ENCODE measurements around the gene TRAM2.

TRAM2 gene

GRCh38 chr6:52530351-52530750, 46.5 kb downstream of the TRAM2 start:
- DNase-seq (ENCODE audit: low spot score) (no peak), ATAC-seq (ENCODE audit: low read depth) (no peak)
- no peaks in the 10 kb centered on the region for H3K9me3 ChIP-seq (ENCODE audit: severe bottlenecking)
- no peak for TF ChIP-seq CTCF (IDR thresholded peaks at IDR 0.05; ENCODE audit: poor library complexity, severe bottlenecking)
- no peaks in the 10 kb centered on the region for H3K27me3 ChIP-seq (ENCODE audit: insufficient read depth, poor library complexity, severe bottlenecking)
- H3K4me1 ChIP-seq (ENCODE audit: insufficient read depth, poor library complexity, severe bottlenecking) = peaks cover 9% of the 10 kb centered on the region
- peaks cover 28% of the 10 kb centered on the region for H3K36me3 ChIP-seq (ENCODE audit: low read depth)
- H3K4me3 ChIP-seq (ENCODE audit: severe bottlenecking) = no peak overlapping the region
- no peak overlapping the region for H3K27ac ChIP-seq (ENCODE audit: poor library complexity, severe bottlenecking)

GRCh38 chr6:52529311-52529710, 47.5 kb downstream of the TRAM2 start:
- no peak for TF ChIP-seq CTCF (IDR thresholded peaks at IDR 0.05; ENCODE audit: poor library complexity, severe bottlenecking)
- no peak for DNase-seq (ENCODE audit: low spot score)
- no peak for ATAC-seq (ENCODE audit: low read depth)
- Histone ChIP-seq H3K27ac (ENCODE audit: poor library complexity, severe bottlenecking) (no peak overlapping the region), H3K4me3 (ENCODE audit: severe bottlenecking) (no peak overlapping the region), H3K27me3 (ENCODE audit: insufficient read depth, poor library complexity, severe bottlenecking) (no peaks in the 10 kb centered on the region), H3K36me3 (ENCODE audit: low read depth) (peaks cover 18% of the 10 kb centered on the region), H3K9me3 (ENCODE audit: severe bottlenecking) (no peaks in the 10 kb centered on the region), H3K4me1 (ENCODE audit: insufficient read depth, poor library complexity, severe bottlenecking) (peaks cover 11% of the 10 kb centered on the region)

- Histone ChIP-seq H3K4me1 (ENCODE audit: insufficient read depth, poor library complexity, severe bottlenecking) (peaks cover 27% of the 10 kb centered on the region), H3K27me3 (ENCODE audit: insufficient read depth, poor library complexity, severe bottlenecking) (no peaks in the 10 kb centered on the region), H3K27ac (ENCODE audit: poor library complexity, severe bottlenecking) (no peak overlapping the region), H3K36me3 (ENCODE audit: low read depth) (peaks cover 10% of the 10 kb centered on the region; the same call in 1 of the 2 replicates), H3K4me3 (ENCODE audit: severe bottlenecking) (no peak overlapping the region), H3K9me3 (ENCODE audit: severe bottlenecking) (no peaks in the 10 kb centered on the region)
- TF ChIP-seq CTCF (IDR thresholded peaks at IDR 0.05; ENCODE audit: poor library complexity, severe bottlenecking) = no peak
- DNase-seq (ENCODE audit: low spot score) (no peak), ATAC-seq (ENCODE audit: low read depth) (no peak)
Measured at GRCh38 chr6:52527436-52527835, 49.4 kb downstream of the TRAM2 start.

DNA sequence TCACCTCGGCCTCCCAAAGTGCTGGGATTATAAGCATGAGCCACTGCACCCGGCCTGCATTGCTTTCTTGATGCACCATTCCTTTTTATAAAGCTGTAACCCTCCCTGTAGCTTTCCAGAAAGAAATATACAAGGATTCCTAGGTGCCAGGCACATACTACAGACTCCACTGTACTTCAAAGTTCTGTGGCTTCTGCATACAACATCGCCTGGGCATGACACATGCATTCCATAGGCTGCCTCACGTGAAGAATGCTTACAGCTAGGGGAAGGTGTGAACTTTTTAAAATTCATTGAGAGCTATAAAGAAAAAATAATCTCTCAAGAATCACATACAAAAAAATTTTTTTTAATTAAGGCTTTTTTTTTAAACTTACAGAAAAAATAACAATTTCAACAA, 50.2 kb downstream of the TRAM2 start:
- H3K36me3 ChIP-seq (ENCODE audit: low read depth) = 0 out of 2 replicates have a peak, but pooled peaks cover 3% of the 10 kb centered on the region
- H3K4me1 ChIP-seq (ENCODE audit: insufficient read depth, poor library complexity, severe bottlenecking) = peaks cover 29% of the 10 kb centered on the region
- H3K9me3 ChIP-seq (ENCODE audit: severe bottlenecking) = no peaks in the 10 kb centered on the region
- no peak overlapping the region for H3K4me3 ChIP-seq (ENCODE audit: severe bottlenecking)
- ATAC-seq (ENCODE audit: low read depth) = 0 out of 3 replicates have a peak, but pooled peaks have one; percentile 28
- no peak for TF ChIP-seq CTCF (IDR thresholded peaks at IDR 0.05; ENCODE audit: poor library complexity, severe bottlenecking)
- DNase-seq (ENCODE audit: low spot score) = no peak
- H3K27me3 ChIP-seq (ENCODE audit: insufficient read depth, poor library complexity, severe bottlenecking) = no peaks in the 10 kb centered on the region
- H3K27ac ChIP-seq (ENCODE audit: poor library complexity, severe bottlenecking) = no peak overlapping the region

GRCh38 chr6:52524918-52525317, 51.9 kb downstream of the TRAM2 start:
- Histone ChIP-seq H3K4me3 (ENCODE audit: severe bottlenecking) (no peak overlapping the region), H3K27ac (ENCODE audit: poor library complexity, severe bottlenecking) (peak overlapping the region; percentile 74), H3K36me3 (ENCODE audit: low read depth) (peaks cover 2% of the 10 kb centered on the region; the same call in 1 of the 2 replicates), H3K27me3 (ENCODE audit: insufficient read depth, poor library complexity, severe bottlenecking) (no peaks in the 10 kb centered on the region), H3K9me3 (ENCODE audit: severe bottlenecking) (no peaks in the 10 kb centered on the region), H3K4me1 (ENCODE audit: insufficient read depth, poor library complexity, severe bottlenecking) (peaks cover 29% of the 10 kb centered on the region)
- ATAC-seq (ENCODE audit: low read depth) (no peak), DNase-seq (ENCODE audit: low spot score) (no peak)
- TF ChIP-seq CTCF (IDR thresholded peaks at IDR 0.05; ENCODE audit: poor library complexity, severe bottlenecking) = no peak

Measured in RWPE2 (cell line).